RWPE2 (cell line): Measurements from ENCODE around the gene PCBP3.
"Not testable (repeated sequence)": the region's sequence is repeated elsewhere in the genome, so short reads cannot be mapped to it uniquely, and the experiment has no call there.

Experiments
- ATAC-seq: fragments of 200-7000 bp; cut with Tn5 transposase; 3 replicates; pipeline ENCODE4 v1.9.1; 2021; ENCODE audit warnings: low read depth
- DNase-seq: peaks from one replicate; pipeline ENCODE4 v3.0.0-alpha.2; 2020; ENCODE audit warnings: low spot score
- H3K27ac ChIP-seq: fragments of 450-650 bp; 2 replicates; pipeline ENCODE4 v1.5.1; 2017; ENCODE audit warnings: mild to moderate bottlenecking; ENCODE audit not compliant: poor library complexity, severe bottlenecking
- H3K27me3 ChIP-seq: fragments of 250-450 bp; sonication (Bioruptor Pico); 2 replicates; pipeline ENCODE4 v1.5.1; 2021; ENCODE audit warnings: mild to moderate bottlenecking, moderate library complexity; ENCODE audit not compliant: insufficient read depth, poor library complexity, severe bottlenecking
- H3K36me3 ChIP-seq: fragments of 250-450 bp; sonication (Bioruptor Pico); 2 replicates; pipeline ENCODE4 v1.5.1; 2020; ENCODE audit warnings: low read depth, mild to moderate bottlenecking, moderate library complexity
- H3K4me1 ChIP-seq: fragments of 250-450 bp; sonication (Bioruptor Pico); 2 replicates; pipeline ENCODE4 v1.5.1; 2021; ENCODE audit warnings: mild to moderate bottlenecking, moderate library complexity; ENCODE audit not compliant: insufficient read depth, poor library complexity, severe bottlenecking
- H3K4me3 ChIP-seq: fragments of 250-450 bp; sonication (Bioruptor Pico); 2 replicates; pipeline ENCODE4 v1.5.1; 2021; ENCODE audit warnings: mild to moderate bottlenecking, moderate library complexity; ENCODE audit not compliant: severe bottlenecking
- H3K9me3 ChIP-seq: fragments of 250-450 bp; sonication (Bioruptor Pico); 2 replicates; pipeline ENCODE4 v1.5.1; 2021; ENCODE audit warnings: mild to moderate bottlenecking, moderate library complexity; ENCODE audit not compliant: severe bottlenecking
- CTCF ChIP-seq: fragments of 450-650 bp; IDR thresholded peaks from one replicate; pipeline ENCODE4 v1.5.1; 2017; ENCODE audit warnings: mild to moderate bottlenecking, moderate library complexity; ENCODE audit not compliant: poor library complexity, severe bottlenecking

PCBP3 gene

GRCh38 chr21:45669382-45669781 lies 25.9 kb downstream of the PCBP3 start:
- H3K4me1 ChIP-seq: no peaks in the 10 kb centered on the region
- ATAC-seq (no peak), DNase-seq (no peak)
- H3K27me3 ChIP-seq: no peaks in the 10 kb centered on the region
- H3K36me3 ChIP-seq: no peaks in the 10 kb centered on the region
- H3K9me3 ChIP-seq: peaks cover 8% of the 10 kb centered on the region
- H3K4me3 ChIP-seq: no peak overlapping the region
- no peak overlapping the region for H3K27ac ChIP-seq
- TF ChIP-seq CTCF: no peak

- DNase-seq (no peak), ATAC-seq (no peak)
- H3K36me3 ChIP-seq: no peaks in the 10 kb centered on the region
- H3K9me3 ChIP-seq: peaks cover 8% of the 10 kb centered on the region
- no peak for TF ChIP-seq CTCF
- no peak overlapping the region for H3K4me3 ChIP-seq
- no peaks in the 10 kb centered on the region for H3K4me1 ChIP-seq
- no peak overlapping the region for H3K27ac ChIP-seq
- H3K27me3 ChIP-seq: no peaks in the 10 kb centered on the region
These were observed 27.2 kb downstream of the PCBP3 start for GRCh38 chr21:45670731-45671130.

DNA sequence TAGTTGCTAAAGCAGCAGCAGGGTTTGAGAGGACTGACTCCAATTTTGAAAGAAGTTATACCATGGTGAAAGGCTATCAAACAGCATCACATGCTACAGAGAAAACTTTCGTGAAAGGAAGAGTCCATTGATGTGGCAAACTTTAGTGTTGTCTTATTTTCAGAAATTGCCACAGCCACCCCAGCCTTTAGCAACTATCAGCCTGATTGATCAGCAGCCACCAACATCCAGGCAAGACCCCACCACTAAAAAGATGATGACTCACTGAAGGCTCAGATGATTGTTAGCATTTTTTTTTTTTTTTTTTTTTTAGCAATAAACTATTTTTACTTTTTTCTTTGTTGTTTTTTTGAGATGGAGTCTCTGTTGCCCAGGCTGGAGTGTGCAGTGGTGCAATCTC lies 35.3 kb downstream of the PCBP3 start:
- not testable (repeated sequence) for ATAC-seq

DNA sequence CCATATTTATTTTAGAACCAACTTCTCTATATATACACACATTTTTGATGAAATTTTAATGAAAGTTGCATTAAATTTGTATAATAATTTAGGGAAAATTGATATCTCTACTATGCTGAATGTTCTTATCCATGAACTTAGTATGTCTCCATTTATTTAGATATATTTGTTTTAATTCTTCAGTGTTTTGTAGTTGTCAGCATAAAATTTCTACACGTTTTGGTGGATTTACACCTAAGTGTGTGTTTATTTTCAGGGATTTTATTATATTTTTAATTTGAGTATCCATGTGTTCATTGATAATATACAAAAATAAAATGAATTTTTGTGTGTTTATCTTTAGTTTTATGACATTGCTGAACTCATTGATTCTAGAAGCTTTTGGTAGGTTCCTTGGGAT lies 36.7 kb downstream of the PCBP3 start:
- no peak for DNase-seq
- Histone ChIP-seq H3K27ac (no peak overlapping the region), H3K36me3 (no peaks in the 10 kb centered on the region), H3K27me3 (no peaks in the 10 kb centered on the region), H3K9me3 (no peaks in the 10 kb centered on the region), H3K4me1 (no peaks in the 10 kb centered on the region), H3K4me3 (no peak overlapping the region)
- no peak for ATAC-seq
- TF ChIP-seq CTCF: no peak

More for the DNA sequence above, 35.3 kb downstream of the PCBP3 start:
- not testable (repeated sequence) for H3K36me3 ChIP-seq, H3K27me3 ChIP-seq, H3K4me1 ChIP-seq, DNase-seq, H3K27ac ChIP-seq, H3K4me3 ChIP-seq, H3K9me3 ChIP-seq

- ATAC-seq: no peak
- TF ChIP-seq CTCF: peak; percentile 17
- Histone ChIP-seq H3K9me3 (no peaks in the 10 kb centered on the region), H3K4me3 (no peak overlapping the region), H3K27me3 (no peaks in the 10 kb centered on the region), H3K4me1 (peaks cover 13% of the 10 kb centered on the region), H3K36me3 (no peaks in the 10 kb centered on the region), H3K27ac (no peak overlapping the region)
- no peak for DNase-seq
These were observed 51.6 kb downstream of the PCBP3 start for GRCh38 chr21:45695086-45695485.
